Activated gamma-delta T cell treated with Interleukin-2 at 50 U/mL for 16 hours (primary cell): ENCODE data around the gene BCL3.
"Not testable (repeated sequence)": the region's sequence is repeated elsewhere in the genome, so short reads cannot be mapped to it uniquely, and the experiment has no call there.

Experiments
- DNase-seq: peaks from one replicate; pipeline ENCODE4 v3.0.0-alpha.2; 2020

BCL3 gene

GRCh38 chr19:44762038-44762437 is 13.5 kb downstream of the BCL3 start:
- DNase-seq, result no peak

GRCh38 chr19:44765033-44765948 is 16.8 kb downstream of the BCL3 start:
- no peak for DNase-seq

- no peak for DNase-seq
Observed at GRCh38 chr19:44765949-44766335, 17.4 kb downstream of the BCL3 start.

- no peak for DNase-seq
Observed at GRCh38 chr19:44767295-44768180, 19.0 kb downstream of the BCL3 start.

- DNase-seq, result peak; percentile 98
Observed at GRCh38 chr19:44770550-44771257, 22.2 kb downstream of the BCL3 start.

- not testable (repeated sequence) for DNase-seq
Observed at GRCh38 chr19:44772144-44772543, 23.6 kb downstream of the BCL3 start.

- DNase-seq, result no peak
Observed at GRCh38 chr19:44772959-44773358, 24.5 kb downstream of the BCL3 start.

- DNase-seq, result no peak
Observed at GRCh38 chr19:44775676-44776240, 27.2 kb downstream of the BCL3 start.

- no peak for DNase-seq
Observed at GRCh38 chr19:44776402-44777096, 28.0 kb downstream of the BCL3 start.

GRCh38 chr19:44777715-44778347 is 29.3 kb downstream of the BCL3 start, which contains the start of gene CBLC:
Gene CBLC, plus strand, starts transcription at chr19:44777890. Its CDS starts 42 bp downstream, at chr19:44777932.
- DNase-seq, result no peak

GRCh38 chr19:44779150-44779549 is 30.6 kb downstream of the BCL3 start:
- no peak for DNase-seq

- DNase-seq, result not testable (repeated sequence)
Observed at GRCh38 chr19:44781694-44782093, 33.2 kb downstream of the BCL3 start.

GRCh38 chr19:44782729-44783128 is 34.2 kb downstream of the BCL3 start:
- no peak for DNase-seq

- DNase-seq, result no peak
Observed at GRCh38 chr19:44783545-44783944, 35.0 kb downstream of the BCL3 start.

GRCh38 chr19:44785271-44785670 is 36.8 kb downstream of the BCL3 start:
- no peak for DNase-seq

- DNase-seq, result no peak
Observed at GRCh38 chr19:44785993-44786392, 37.5 kb downstream of the BCL3 start.

GRCh38 chr19:44788971-44789370 is 40.5 kb downstream of the BCL3 start:
- DNase-seq, result no peak

- DNase-seq, result no peak
Observed at GRCh38 chr19:44789943-44790483, 41.5 kb downstream of the BCL3 start.

- DNase-seq, result no peak
Observed at GRCh38 chr19:44792281-44792680, 43.8 kb downstream of the BCL3 start.

- DNase-seq, result no peak
Observed at GRCh38 chr19:44794610-44795009, 46.1 kb downstream of the BCL3 start.

GRCh38 chr19:44795398-44795987 is 47.0 kb downstream of the BCL3 start:
- no peak for DNase-seq
